ENCODE data around the gene LRRC2.

DNA sequence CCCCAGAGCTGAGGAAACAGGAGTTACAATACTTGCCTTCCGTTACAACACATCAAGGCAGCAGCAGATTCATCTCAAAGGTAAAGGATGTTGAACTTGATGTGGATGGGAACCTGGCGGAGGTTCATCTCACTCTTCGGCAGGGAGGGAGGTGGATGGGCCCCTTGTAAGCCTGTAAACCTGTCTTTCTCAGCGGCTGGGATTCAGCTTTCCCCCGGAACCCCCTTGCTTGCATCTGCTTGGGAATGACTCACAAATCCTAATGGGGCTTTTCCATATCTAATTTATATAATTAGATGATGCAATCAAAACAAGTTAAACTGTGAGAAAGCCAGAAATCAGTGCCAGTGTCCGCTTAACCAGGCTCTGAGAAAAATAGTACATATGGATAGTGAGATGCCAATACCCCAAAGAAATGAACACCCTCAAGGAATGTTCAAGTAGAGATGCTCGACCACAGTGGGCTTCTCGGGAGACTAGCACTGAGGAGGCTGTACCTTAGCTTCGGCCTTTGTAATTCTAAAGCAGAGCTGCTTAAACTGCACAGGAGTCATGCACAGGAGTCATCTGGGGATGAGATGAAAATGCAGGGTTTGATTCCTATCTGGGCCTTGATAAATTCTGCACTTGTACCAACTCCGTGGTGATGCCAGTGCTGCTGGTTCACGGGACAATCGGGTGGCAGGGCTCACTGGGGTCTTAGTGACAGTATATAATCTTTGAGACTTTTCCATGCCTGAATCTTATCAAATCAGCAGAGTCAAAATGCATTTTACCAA lies 44.0 kb upstream of the LRRC2 start:
- TF ChIP-seq, protein P1, sequence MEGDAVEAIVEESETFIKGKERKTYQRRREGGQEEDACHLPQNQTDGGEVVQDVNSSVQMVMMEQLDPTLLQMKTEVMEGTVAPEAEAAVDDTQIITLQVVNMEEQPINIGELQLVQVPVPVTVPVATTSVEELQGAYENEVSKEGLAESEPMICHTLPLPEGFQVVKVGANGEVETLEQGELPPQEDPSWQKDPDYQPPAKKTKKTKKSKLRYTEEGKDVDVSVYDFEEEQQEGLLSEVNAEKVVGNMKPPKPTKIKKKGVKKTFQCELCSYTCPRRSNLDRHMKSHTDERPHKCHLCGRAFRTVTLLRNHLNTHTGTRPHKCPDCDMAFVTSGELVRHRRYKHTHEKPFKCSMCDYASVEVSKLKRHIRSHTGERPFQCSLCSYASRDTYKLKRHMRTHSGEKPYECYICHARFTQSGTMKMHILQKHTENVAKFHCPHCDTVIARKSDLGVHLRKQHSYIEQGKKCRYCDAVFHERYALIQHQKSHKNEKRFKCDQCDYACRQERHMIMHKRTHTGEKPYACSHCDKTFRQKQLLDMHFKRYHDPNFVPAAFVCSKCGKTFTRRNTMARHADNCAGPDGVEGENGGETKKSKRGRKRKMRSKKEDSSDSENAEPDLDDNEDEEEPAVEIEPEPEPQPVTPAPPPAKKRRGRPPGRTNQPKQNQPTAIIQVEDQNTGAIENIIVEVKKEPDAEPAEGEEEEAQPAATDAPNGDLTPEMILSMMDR (IDR thresholded peaks at IDR 0.05; ENCODE audit: extremely low read depth in 1 of 2, insufficient read depth in 1 of 2, low read depth in 1 of 2, low read length in 2 of 2), result no peak
- TF ChIP-seq POLR2A (IDR thresholded peaks at IDR 0.05; ENCODE audit: low read depth, low read length), result no peak
- no peak for TF ChIP-seq JUN (IDR thresholded peaks at IDR 0.05; ENCODE audit: borderline replicate concordance, insufficient read depth, insufficient read length, low read depth)
- TF ChIP-seq EZH2 (IDR thresholded peaks at IDR 0.05; ENCODE audit: borderline replicate concordance, low read depth, low read length, severe bottlenecking), result no peak
- TF ChIP-seq, protein P2, sequence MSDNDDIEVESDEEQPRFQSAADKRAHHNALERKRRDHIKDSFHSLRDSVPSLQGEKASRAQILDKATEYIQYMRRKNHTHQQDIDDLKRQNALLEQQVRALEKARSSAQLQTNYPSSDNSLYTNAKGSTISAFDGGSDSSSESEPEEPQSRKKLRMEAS (IDR thresholded peaks at IDR 0.05; ENCODE audit: insufficient read depth, insufficient read length), result no peak
- no peak for TF ChIP-seq GATA2 (IDR thresholded peaks at IDR 0.05; ENCODE audit: insufficient read depth, insufficient read length, low read depth, low read length)
- no peak for TF ChIP-seq POLR2AphosphoS5 (IDR thresholded peaks at IDR 0.05; ENCODE audit: insufficient read depth, low read depth, low read length)
- no peak for TF ChIP-seq FOS (IDR thresholded peaks at IDR 0.05; ENCODE audit: borderline replicate concordance, insufficient read depth, low read length)
- TF ChIP-seq MYC (IDR thresholded peaks at IDR 0.05; ENCODE audit: low read depth, low read length), result no peak
